ENCODE data around the gene NUTF2. TPM values are rescaled to one million over a fixed set of nuclear protein-coding genes. Genes with fewer than 3 reads are reported as not detected.
A peak's percentile ranks its signal among the peaks of the same experiment; 100 is the strongest.

Gene NUTF2
- total RNA-seq, 4 donors from 2014 or later: 88.5 to 136 (median 109) TPM

- H3K4me3 ChIP-seq (ENCODE audit: low read depth, poor library complexity, severe bottlenecking): no peak overlapping the region
- DNase-seq (ENCODE audit: low spot score in 2 of 2): no peak
- intact Hi-C loops (cut with DNase I; ENCODE audit: low total_unique reads): loop anchor here (5.0 kb wide), 1 partner anchor 47 kb away; no protein-coding TSS in a partner anchor
- 88 to 92% methylated on average over 13 of the region's 13 CpGs for WGBS, 2 donors
- TF ChIP-seq POLR2A (IDR thresholded peaks at IDR 0.05) (no peak), CTCF (IDR thresholded peaks at IDR 0.05) (no peak)
These were observed 33.9 kb downstream of the NUTF2 start for GRCh38 chr16:67880584-67880983.

DNA sequence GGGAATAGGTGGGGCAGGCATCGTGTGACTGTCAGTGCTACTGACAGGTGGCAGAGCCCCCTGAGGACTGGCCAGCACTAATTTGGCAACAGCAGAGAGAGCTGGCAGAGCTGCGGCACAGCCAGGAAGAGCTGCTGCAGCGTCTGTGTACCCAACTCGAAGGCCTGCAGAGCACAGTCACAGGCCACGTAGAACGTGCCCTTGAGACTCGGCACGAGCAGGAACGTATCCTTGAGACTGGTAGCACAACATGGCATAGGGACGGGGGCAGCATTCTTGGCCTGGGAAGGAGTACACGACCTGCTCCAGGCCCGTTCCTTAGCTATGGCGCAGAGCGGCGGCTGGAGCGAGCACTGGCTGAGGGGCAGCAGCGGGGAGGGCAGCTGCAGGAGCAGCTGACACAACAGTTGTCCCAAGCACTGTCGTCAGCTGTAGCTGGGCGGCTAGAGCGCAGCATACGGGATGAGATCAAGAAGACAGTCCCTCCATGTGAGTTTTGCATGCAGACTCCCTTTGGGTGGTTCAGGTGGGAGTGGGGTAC lies 35.0 kb downstream of the NUTF2 start:
- DNase-seq (ENCODE audit: low spot score in 2 of 2): no peak
- TF ChIP-seq POLR2A (IDR thresholded peaks at IDR 0.05): no peak
- TF ChIP-seq CTCF (IDR thresholded peaks at IDR 0.05): no peak
- WGBS, 2 donors: 89 to 92% methylated on average over 21 of the region's 21 CpGs
- intact Hi-C loops (cut with DNase I; ENCODE audit: low total_unique reads): loop anchor here (5.0 kb wide), 1 partner anchor 46 kb away; no protein-coding TSS in a partner anchor
- no peak overlapping the region for H3K4me3 ChIP-seq (ENCODE audit: low read depth, poor library complexity, severe bottlenecking)

DNA sequence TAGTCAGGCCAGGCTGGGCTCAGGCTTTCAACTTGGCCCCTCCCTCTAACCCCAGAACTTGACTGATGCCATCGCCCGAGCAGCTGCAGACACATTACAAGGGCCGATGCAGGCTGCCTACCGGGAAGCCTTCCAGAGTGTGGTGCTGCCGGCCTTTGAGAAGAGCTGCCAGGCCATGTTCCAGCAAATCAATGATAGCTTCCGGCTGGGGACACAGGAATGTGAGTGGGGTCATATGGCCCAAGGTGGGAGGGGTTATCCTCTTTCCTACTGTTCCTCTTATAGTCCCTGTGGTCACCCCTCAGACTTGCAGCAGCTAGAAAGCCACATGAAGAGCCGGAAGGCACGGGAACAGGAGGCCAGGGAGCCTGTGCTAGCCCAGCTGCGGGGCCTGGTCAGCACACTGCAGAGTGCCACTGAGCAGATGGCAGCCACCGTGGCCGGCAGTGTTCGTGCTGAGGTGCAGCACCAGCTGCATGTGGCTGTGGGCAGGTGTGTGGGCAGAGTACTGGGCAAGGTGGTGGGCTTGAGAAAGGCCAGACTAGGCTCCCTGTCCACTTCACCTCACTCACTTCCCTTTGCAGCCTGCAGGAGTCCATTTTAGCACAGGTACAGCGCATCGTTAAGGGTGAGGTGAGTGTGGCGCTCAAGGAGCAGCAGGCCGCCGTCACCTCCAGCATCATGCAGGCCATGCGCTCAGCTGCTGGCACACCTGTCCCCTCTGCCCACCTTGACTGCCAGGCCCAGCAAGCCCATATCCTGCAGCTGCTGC lies 35.8 kb downstream of the NUTF2 start:
- no peak overlapping the region for H3K4me3 ChIP-seq (ENCODE audit: low read depth, poor library complexity, severe bottlenecking)
- intact Hi-C loops (cut with DNase I; ENCODE audit: low total_unique reads): loop anchor here (5.0 kb wide), 1 partner anchor 45 kb away; no protein-coding TSS in a partner anchor
- WGBS, 2 donors: 76 to 87% methylated on average over 16 to 17 of the region's 18 CpGs
- no peak for TF ChIP-seq POLR2A (IDR thresholded peaks at IDR 0.05)
- TF ChIP-seq CTCF (IDR thresholded peaks at IDR 0.05): no peak
- no peak for DNase-seq (ENCODE audit: low spot score in 2 of 2)

DNA sequence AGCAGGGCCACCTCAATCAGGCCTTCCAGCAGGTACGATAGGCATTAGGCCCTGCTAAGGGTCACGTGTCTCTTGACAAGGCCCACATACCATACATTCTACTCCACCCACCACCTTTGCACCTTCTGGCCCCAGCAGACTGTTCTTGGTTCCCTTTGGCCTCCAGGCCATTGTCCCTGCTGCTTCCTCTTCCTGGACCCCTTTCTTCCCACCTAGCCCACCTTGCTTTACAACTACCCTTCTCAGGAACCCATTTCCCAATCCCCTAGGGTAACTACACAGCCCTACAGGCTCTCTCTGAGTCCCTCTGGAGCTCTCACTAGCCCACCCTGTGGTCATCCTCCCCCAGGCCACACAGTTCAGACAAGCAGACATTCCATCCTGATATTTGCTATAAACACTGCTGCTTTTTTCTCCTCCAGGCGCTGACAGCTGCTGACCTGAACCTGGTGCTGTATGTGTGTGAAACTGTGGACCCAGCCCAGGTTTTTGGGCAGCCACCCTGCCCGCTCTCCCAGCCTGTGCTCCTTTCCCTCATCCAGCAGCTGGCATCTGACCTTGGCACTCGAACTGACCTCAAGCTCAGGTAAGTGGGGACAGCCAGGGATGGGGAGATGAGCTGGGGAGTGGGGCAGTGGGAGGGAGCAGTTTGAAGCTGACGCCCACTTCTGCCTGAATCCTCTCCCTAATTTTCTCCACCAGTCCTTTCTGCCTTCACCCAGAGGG lies 36.6 kb downstream of the NUTF2 start:
- no peak overlapping the region for H3K4me3 ChIP-seq (ENCODE audit: low read depth, poor library complexity, severe bottlenecking)
- DNase-seq (ENCODE audit: low spot score in 2 of 2): no peak
- TF ChIP-seq POLR2A (IDR thresholded peaks at IDR 0.05): no peak
- TF ChIP-seq CTCF (IDR thresholded peaks at IDR 0.05): no peak
- intact Hi-C loops (cut with DNase I; ENCODE audit: low total_unique reads): loop anchor here (5.0 kb wide), 1 partner anchor 44 kb away; no protein-coding TSS in a partner anchor
- 75 to 79% methylated on average over 6 of the region's 6 CpGs for WGBS, 2 donors

DNA sequence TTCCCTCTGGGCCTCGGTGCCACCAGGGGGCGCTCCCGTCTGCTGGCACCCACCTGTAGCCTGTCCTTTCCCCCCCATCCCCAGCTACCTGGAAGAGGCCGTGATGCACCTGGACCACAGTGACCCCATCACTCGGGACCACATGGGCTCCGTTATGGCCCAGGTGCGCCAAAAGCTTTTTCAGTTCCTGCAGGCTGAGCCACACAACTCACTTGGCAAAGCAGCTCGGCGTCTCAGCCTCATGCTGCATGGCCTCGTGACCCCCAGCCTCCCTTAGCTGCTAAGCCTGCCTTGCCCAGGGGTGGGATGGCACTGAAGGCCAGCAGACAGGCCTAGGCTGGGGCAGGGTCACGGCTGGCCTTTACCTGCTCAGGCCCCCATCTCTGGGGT lies 37.1 kb downstream of the NUTF2 start:
- peak in 1 of 2 donors; percentile 87 for DNase-seq (ENCODE audit: low spot score in 2 of 2)
- no peak overlapping the region for H3K4me3 ChIP-seq (ENCODE audit: low read depth, poor library complexity, severe bottlenecking)
- TF ChIP-seq POLR2A (IDR thresholded peaks at IDR 0.05) (no peak), CTCF (IDR thresholded peaks at IDR 0.05) (peak in 1 of 3 donors; percentile 8)
- WGBS, 2 donors: 47 to 55% methylated on average over 8 to 11 of the region's 11 CpGs
- intact Hi-C loops (cut with DNase I; ENCODE audit: low total_unique reads): loop anchor here (5.0 kb wide), 1 partner anchor 43 kb away; no protein-coding TSS in a partner anchor

Measured in lower leg skin (tissue), 4 donors.